Liver (tissue), 3 donors: Measurements from ENCODE around the gene ERN2.

ENCODE experiments used
- EGR1 ChIP-seq, 2 donors: IDR thresholded peaks; 2 replicates each; pipeline ENCODE4 v1.6.1; 2016 to 2018; ENCODE audit warnings: antibody characterized with exemption in 2 of 2, low read depth in 2 of 2
- FOXA1 ChIP-seq: IDR thresholded peaks from 2 replicates; pipeline ENCODE4 v1.6.1; 2016; ENCODE audit warnings: antibody characterized with exemption
- NR2F2 ChIP-seq: IDR thresholded peaks from 2 replicates; pipeline ENCODE4 v1.6.1; 2016; ENCODE audit warnings: antibody characterized with exemption
- SP1 ChIP-seq: IDR thresholded peaks from 2 replicates; pipeline ENCODE4 v1.6.1; 2018; ENCODE audit warnings: antibody characterized with exemption, mild to moderate bottlenecking
- TAF1 ChIP-seq: conservative IDR thresholded peaks from 2 replicates; pipeline ENCODE4 v1.6.1; 2016; ENCODE audit warnings: antibody characterized with exemption, mild to moderate bottlenecking
- YY1 ChIP-seq: IDR thresholded peaks from 2 replicates; pipeline ENCODE4 v1.6.1; 2016; ENCODE audit warnings: antibody characterized with exemption, mild to moderate bottlenecking
- TF ChIP-seq, protein P1 (sequence below): IDR thresholded peaks from 2 replicates; pipeline ENCODE4 v1.6.1; 2016; ENCODE audit warnings: antibody characterized with exemption
- TF ChIP-seq, protein P2 (sequence below): fragments of 150-350 bp; IDR thresholded peaks from 2 replicates; pipeline ENCODE4 v1.5.1; 2017; ENCODE audit warnings: improper control_type of control experiment, low read depth, low read length; ENCODE audit not compliant: missing input control
- TF ChIP-seq, protein P3 (sequence below): IDR thresholded peaks from 2 replicates; pipeline ENCODE4 v1.6.1; 2016; ENCODE audit warnings: antibody characterized with exemption
- donor health status: healthy.
- donor health status: healthy.

DNA sequence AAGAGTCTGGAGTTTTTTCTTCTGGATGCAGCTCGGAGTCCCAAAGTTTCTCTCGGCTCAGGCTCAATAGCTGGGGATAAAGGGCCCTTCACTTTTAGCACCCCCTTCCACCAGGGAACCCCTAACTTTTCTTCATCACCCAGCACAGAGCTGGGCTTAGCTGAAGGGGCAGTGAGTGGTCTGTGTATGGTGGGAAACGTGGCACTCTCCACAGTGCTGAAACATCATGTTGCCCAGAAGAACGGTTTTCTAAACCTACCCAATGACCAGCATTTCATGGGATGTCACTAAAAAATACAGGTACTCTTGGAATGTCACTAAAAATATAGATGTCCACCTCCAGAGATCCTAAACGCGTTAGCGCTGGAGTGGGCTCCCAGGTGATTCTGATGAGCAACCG, 12.0 kb downstream of the ERN2 start:
- TF ChIP-seq TAF1 (no peak), EGR1 (IDR thresholded peaks at IDR 0.05; ENCODE audit: low read depth in 2 of 2) (no peak), NR2F2 (no peak), YY1 (no peak), FOXA1 (no peak), SP1 (no peak)
- TF ChIP-seq, protein P1, sequence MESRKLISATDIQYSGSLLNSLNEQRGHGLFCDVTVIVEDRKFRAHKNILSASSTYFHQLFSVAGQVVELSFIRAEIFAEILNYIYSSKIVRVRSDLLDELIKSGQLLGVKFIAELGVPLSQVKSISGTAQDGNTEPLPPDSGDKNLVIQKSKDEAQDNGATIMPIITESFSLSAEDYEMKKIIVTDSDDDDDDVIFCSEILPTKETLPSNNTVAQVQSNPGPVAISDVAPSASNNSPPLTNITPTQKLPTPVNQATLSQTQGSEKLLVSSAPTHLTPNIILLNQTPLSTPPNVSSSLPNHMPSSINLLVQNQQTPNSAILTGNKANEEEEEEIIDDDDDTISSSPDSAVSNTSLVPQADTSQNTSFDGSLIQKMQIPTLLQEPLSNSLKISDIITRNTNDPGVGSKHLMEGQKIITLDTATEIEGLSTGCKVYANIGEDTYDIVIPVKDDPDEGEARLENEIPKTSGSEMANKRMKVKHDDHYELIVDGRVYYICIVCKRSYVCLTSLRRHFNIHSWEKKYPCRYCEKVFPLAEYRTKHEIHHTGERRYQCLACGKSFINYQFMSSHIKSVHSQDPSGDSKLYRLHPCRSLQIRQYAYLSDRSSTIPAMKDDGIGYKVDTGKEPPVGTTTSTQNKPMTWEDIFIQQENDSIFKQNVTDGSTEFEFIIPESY: no peak
- TF ChIP-seq, protein P2, sequence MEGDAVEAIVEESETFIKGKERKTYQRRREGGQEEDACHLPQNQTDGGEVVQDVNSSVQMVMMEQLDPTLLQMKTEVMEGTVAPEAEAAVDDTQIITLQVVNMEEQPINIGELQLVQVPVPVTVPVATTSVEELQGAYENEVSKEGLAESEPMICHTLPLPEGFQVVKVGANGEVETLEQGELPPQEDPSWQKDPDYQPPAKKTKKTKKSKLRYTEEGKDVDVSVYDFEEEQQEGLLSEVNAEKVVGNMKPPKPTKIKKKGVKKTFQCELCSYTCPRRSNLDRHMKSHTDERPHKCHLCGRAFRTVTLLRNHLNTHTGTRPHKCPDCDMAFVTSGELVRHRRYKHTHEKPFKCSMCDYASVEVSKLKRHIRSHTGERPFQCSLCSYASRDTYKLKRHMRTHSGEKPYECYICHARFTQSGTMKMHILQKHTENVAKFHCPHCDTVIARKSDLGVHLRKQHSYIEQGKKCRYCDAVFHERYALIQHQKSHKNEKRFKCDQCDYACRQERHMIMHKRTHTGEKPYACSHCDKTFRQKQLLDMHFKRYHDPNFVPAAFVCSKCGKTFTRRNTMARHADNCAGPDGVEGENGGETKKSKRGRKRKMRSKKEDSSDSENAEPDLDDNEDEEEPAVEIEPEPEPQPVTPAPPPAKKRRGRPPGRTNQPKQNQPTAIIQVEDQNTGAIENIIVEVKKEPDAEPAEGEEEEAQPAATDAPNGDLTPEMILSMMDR: no peak
- TF ChIP-seq, protein P3, sequence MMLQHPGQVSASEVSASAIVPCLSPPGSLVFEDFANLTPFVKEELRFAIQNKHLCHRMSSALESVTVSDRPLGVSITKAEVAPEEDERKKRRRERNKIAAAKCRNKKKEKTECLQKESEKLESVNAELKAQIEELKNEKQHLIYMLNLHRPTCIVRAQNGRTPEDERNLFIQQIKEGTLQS: no peak
